Gastroesophageal sphincter (tissue), 4 donors: ENCODE data around the gene MOV10L1. TPM values are rescaled to one million over a fixed set of nuclear protein-coding genes. Genes with fewer than 3 reads are reported as not detected.

Experiments
- ATAC-seq: fragments of 150-250 bp; one replicate; pipeline ENCODE4 v1.9.1; 2016; ENCODE audit warnings: mild to moderate bottlenecking, moderate library complexity
- H3K27ac ChIP-seq, 4 donors: fragments of 200-600 bp; sonication (generic) in 3 of 4; 1 replicate in 3 of 4; 2 replicates in 1 of 4; pipeline ENCODE4 v1.5.1; 2016 to 2019
- H3K27me3 ChIP-seq: fragments of 200-600 bp; sonication (generic); one replicate; pipeline ENCODE4 v1.5.1; 2019
- H3K36me3 ChIP-seq, 2 donors: fragments of 200-600 bp; sonication (generic); one replicate each; pipeline ENCODE4 v1.5.1; 2019; ENCODE audit warnings: control low read depth in 1 of 2
- H3K4me1 ChIP-seq, 3 donors: fragments of 200-600 bp; sonication (generic); 1 replicate in 2 of 3; 2 replicates in 1 of 3; pipeline ENCODE4 v1.5.1; 2016 to 2019; ENCODE audit warnings: control low read depth in 2 of 3
- H3K4me3 ChIP-seq, 2 donors: fragments of 200-600 bp; sonication (generic); one replicate each; pipeline ENCODE4 v1.5.1; 2019; ENCODE audit warnings: mild to moderate bottlenecking in 1 of 2, moderate library complexity in 1 of 2
- H3K9me3 ChIP-seq, 3 donors: fragments of 200-600 bp; sonication (generic); one replicate each; pipeline ENCODE4 v1.5.1; 2017 to 2019; ENCODE audit warnings: control low read depth in 2 of 3
- CTCF ChIP-seq, 4 experiments: fragments of 200-600 bp in 2 of 4; fragments of 450-650 bp in 2 of 4; sonication (generic) in 1 of 4; IDR thresholded peaks; one replicate each; pipeline ENCODE4 v1.5.1; 2017 to 2019; ENCODE audit warnings: antibody characterized with exemption in 4 of 4, mild to moderate bottlenecking in 2 of 4, moderate library complexity in 2 of 4
- EP300 ChIP-seq: sonication (generic); formaldehyde crosslinking; IDR thresholded peaks from one replicate; pipeline ENCODE4 v1.6.1; 2017; ENCODE audit warnings: antibody characterized with exemption, mild to moderate bottlenecking
- POLR2A ChIP-seq, 2 donors: fragments of 450-650 bp; IDR thresholded peaks; one replicate each; pipeline ENCODE4 v1.6.1; 2017; ENCODE audit warnings: antibody characterized with exemption in 2 of 2, mild to moderate bottlenecking in 2 of 2, moderate library complexity in 1 of 2
- POLR2AphosphoS5 ChIP-seq: sonication (generic); formaldehyde crosslinking; IDR thresholded peaks from one replicate; pipeline ENCODE4 v1.6.1; 2017; ENCODE audit warnings: antibody characterized with exemption
- WGBS, 2 donors: methylation state at CpG; one replicate each; pipeline ENCODE4 v1.1.5; 2018; ENCODE audit warnings: low coverage in 1 of 2; 5-methylcytosine and 5-hydroxymethylcytosine counted together
- total RNA-seq, 4 donors: library from RNA; depleted of rRNA; stranded (reverse); fragments of >200 nt; gene quantifications; one replicate each; pipeline ENCODE4 v1.1.0, GENCODE V29; 2016

MOV10L1 gene
- total RNA-seq, 4 donors from 2014 or later, result 0.78 TPM; not detected in 3

DNA sequence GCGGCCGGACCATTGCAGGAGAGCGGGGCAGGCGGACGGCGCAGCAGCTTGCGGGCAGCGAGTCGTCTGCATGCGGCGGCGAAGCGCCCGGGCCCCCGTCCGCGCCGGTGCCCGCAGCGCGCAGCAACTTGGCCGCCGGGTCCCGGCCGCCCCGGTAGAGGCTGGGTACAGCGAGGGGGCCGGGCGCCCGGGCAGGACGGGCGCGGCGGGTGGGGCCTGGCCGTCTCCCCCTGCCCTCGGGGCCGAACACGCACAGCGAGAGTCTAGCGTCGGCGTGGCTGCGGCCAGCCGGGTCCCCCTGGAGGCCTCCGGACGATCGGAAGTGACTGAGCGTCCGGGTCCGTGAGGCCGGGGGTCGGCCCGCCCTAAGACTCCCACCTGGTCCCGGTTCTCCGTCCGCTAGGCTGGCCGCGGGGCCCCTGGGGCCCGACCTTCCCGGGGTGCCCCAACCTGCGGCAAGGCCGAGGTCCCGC lies 95.1 kb downstream of the MOV10L1 start:
- Histone ChIP-seq H3K27ac (peak overlapping the region in 3 of 4 donors; percentile 3 to 84 (median 35)), H3K9me3 (no peaks in the 10 kb centered on the region), H3K4me3 (peak overlapping the region; percentile 48 to 82), H3K36me3 (no peaks in the 10 kb centered on the region), H3K4me1 (peaks cover 0 to 58% (median 25%) of the 10 kb centered on the region in 3 donors), H3K27me3 (peaks cover 13% of the 10 kb centered on the region)
- WGBS, 2 donors, result no CpG with 5 or more reads among the region's 63 CpGs
- peak; percentile 2 for ATAC-seq
- TF ChIP-seq CTCF (IDR thresholded peaks at IDR 0.05), result no peak
- TF ChIP-seq EP300, result no peak
- no peak for TF ChIP-seq POLR2AphosphoS5
- no peak for TF ChIP-seq POLR2A (IDR thresholded peaks at IDR 0.05)

DNA sequence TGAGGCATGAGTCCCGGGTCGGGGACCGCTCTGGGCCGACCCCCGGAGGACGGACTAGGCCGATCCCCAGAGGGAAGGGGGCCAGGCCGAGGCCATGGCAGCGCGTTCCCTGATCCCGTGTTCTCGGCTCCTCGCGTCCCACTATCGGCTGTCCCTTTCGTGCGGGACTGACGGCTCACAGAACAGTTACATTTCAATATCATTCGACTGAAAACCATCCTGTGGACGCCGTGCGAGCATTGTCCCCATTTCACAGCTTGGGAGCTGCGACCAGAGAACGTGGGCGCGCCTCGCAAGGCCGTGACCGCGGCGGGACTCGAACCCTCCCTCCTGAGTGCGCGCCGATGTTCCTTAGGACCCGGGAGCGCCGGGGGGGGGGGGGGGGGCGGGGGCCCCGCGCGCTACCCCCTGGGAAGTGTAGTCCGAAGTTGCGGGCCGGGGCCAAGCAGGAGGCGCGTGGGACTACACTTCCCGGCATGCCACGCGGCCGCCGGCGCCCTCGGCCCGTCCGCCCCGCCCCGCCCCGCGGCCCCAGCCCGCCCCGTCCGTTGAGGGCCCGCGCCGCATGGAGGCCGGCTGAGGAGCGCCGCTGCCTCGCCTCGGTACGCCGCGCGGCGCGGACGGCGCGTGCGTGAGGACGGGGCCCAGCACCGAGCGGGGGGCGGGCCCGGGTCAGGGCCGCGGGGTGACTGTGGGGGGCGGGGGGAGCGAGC lies 95.7 kb downstream of the MOV10L1 start, which contains the start of gene TRABD:
TRABD (plus strand) TSS at position 539 of the 713 bp plus-strand sequence. CDS start 7,148 bp downstream, outside the sequence.
- peak within 1 kb of the TSS; percentile 69 to 82 for H3K4me3 ChIP-seq
- WGBS, 2 donors, result no CpG with 5 or more reads among the region's 90 CpGs
- peaks cover 0 to 64% (median 30%) of the 10 kb centered on the region in 3 donors for H3K4me1 ChIP-seq
- H3K27me3 ChIP-seq, result peaks cover 7% of the 10 kb centered on the region
- TF ChIP-seq CTCF (IDR thresholded peaks at IDR 0.05) (no peak), POLR2AphosphoS5 (no peak), EP300 (no peak)
- peak within 1 kb of the TSS in 3 of 4 donors; percentile 34 to 84 (median 65) for H3K27ac ChIP-seq
- peak; percentile 87 for ATAC-seq
- no peaks in the 10 kb centered on the region for H3K36me3 ChIP-seq
- no peaks in the 10 kb centered on the region for H3K9me3 ChIP-seq

- no CpG with 5 or more reads among the region's 47 CpGs for WGBS, 2 donors
Measured at GRCh38 chr22:50186181-50186714, 96.4 kb downstream of the MOV10L1 start.

DNA sequence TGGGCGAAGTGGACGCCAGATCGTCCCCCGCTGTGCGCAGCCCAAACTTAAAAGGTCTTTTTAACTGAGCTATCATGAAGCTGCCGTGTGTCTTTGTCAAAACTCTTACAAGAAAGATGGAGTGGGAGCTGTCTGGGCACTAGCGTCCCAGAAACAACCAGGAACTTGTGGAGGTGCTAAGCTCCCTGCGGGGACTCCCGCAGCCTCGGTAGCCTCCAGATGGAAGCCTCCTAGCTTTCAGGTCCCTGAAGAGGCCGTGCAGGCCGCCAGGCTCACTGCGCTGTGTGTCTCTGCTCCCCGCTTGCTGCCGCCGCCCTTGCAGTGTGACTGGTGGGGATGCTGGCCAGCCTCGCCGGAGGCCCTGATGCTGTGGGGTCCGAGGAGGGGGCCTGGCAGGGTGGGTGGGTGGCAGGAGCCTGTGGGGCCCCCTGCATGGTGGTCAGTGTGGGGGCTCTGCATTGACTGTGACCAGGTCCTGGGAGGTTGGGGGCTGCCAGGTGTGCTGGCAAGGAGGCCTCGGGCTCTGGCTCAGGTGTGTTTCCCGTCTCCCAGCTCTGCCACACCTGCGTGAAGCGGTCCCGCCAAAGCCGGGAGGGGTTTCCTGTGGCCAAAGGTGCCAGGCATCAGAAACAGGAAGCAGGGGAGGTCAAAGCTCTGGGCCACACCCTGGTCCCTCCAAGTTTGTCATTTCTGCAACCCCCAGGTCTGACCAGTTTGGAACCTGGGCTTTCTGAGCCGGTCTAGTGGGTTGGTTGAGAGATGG lies 97.1 kb downstream of the MOV10L1 start:
- WGBS, 2 donors, result 40% methylated on average over 2 of the region's 26 CpGs; no CpG with 5 or more reads in 1 of the 2 donors
- Histone ChIP-seq H3K27ac (peak overlapping the region in 3 of 4 donors; percentile 34 to 84 (median 65)), H3K9me3 (no peaks in the 10 kb centered on the region), H3K4me1 (peaks cover 0 to 78% (median 37%) of the 10 kb centered on the region in 3 donors), H3K4me3 (peak overlapping the region; percentile 69 to 82), H3K36me3 (no peaks in the 10 kb centered on the region), H3K27me3 (no peaks in the 10 kb centered on the region)
- TF ChIP-seq POLR2AphosphoS5 (no peak), POLR2A (IDR thresholded peaks at IDR 0.05) (no peak), EP300 (no peak), CTCF (IDR thresholded peaks at IDR 0.05) (no peak)
- no peak for ATAC-seq

More at GRCh38 chr22:50186181-50186714, 96.4 kb downstream of the MOV10L1 start:
- no peaks in the 10 kb centered on the region for H3K36me3 ChIP-seq
- peak overlapping the region in 3 of 4 donors; percentile 34 to 84 (median 65) for H3K27ac ChIP-seq
- H3K27me3 ChIP-seq, result peaks cover under 1% of the 10 kb centered on the region
- ATAC-seq, result no peak
- TF ChIP-seq POLR2AphosphoS5 (no peak), EP300 (no peak), POLR2A (IDR thresholded peaks at IDR 0.05) (no peak), CTCF (IDR thresholded peaks at IDR 0.05) (no peak)
- H3K4me1 ChIP-seq, result peaks cover 0 to 71% (median 37%) of the 10 kb centered on the region in 3 donors
- H3K4me3 ChIP-seq, result peak overlapping the region; percentile 69 to 82
- H3K9me3 ChIP-seq, result no peaks in the 10 kb centered on the region
